CD4-positive, alpha-beta T cell treated with Interleukin-1 beta for 1 hour (primary cell): ENCODE measurements around the gene SLC8A1.

Source experiments
- DNase-seq, 2 donors: peaks; one replicate each; pipeline ENCODE4 v3.0.0-alpha.2; 2020 to 2022

Gene SLC8A1

DNA sequence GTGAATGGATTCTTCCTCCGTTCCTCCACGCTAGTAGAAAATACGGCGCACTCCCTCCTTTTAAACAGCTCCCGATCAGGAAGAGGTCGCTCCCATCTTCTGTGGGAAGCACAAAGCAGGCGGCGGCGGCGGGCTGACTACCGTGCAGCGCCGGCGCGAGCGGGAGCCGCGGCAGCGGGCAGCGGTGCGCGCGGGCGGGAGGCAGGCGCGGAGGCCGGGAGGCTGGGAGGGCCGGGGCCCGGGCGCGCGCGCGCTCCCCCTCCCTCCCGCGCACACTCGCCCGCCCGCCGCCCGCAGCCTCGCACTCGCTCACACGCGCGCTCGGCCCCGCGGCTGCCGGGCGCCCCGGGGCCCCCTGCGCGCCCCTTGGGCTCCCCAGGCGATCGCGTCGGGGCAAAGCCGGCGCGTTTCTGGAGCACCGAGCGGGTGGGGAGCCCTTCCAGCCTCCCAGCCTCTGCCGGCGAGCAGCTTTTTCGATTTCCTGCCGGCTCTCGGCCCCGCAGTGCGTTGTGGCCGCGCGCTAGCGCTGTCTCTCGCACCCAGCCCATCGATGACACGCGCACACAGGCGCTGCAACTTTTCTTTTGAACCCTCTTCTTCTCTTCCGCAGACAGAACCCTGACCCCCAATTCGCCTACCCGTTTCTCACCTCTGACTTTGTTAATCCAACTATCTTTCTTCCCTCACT lies at the start of gene SLC8A1:
SLC8A1 (minus strand) TSS at position 173 of the 688 bp plus-strand sequence.
- no peak for DNase-seq

DNA sequence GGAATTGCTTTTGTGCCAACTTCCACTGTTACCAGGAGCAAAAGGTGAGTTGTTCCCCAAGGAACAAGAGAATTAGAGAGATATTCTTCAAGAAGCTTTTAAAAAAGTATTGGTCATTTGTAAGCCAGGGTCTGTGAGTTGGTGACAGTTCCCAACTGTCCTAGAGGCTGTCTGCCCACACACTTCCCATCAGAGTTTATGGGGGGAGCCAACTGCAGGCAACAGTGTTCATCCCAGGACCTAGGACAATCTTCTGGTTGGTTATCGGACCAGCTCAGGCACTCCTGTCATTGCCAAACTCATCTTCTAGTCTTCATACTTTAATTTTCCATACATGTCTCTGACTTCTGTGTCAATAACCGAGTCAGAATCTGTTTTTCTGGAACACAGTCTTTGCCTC lies 47.5 kb upstream of the SLC8A1 start:
- DNase-seq, result no peak

DNA sequence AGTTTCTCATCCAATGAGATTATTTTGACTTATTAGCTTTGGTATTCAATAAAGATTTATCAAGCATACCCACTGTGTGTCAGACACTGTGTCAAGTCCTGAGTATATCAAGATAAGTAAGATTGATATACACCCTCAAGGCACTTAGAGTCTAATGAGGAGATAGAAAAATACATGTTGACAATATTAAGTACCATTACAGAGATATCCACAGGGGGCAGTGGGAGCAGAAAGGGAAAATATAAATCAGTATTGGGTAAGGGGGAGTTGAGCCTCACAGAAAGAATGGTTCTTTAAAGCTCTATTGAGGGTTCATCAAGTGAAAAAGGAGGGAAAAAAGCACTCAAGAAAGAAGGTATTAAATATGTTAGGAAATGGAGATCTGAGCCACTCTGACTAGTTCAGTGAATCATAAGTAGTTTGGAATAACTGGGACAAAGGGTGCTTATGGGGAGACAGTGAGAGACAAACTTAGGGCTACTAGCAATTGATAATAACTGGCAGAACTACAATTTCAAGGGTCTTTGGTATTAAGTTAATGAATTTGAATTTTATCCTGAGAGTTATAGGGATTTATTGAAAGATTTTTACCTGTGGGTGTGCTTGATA lies 45.5 kb upstream of the SLC8A1 start:
- no peak for DNase-seq

DNA sequence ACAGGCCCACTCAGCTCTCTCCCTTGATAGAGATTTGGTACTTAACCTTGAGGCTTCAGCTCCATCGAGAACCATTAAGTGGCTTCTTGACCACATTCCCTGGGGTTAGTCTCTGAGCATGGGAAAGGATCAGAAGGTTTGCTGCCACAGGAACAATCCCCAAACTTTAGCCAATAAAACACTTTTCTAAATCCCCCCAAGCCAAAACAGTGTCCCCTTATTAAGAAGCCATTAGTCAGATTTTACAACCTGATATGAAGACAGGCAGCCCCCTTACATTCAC lies 37.7 kb upstream of the SLC8A1 start:
- no peak for DNase-seq

DNA sequence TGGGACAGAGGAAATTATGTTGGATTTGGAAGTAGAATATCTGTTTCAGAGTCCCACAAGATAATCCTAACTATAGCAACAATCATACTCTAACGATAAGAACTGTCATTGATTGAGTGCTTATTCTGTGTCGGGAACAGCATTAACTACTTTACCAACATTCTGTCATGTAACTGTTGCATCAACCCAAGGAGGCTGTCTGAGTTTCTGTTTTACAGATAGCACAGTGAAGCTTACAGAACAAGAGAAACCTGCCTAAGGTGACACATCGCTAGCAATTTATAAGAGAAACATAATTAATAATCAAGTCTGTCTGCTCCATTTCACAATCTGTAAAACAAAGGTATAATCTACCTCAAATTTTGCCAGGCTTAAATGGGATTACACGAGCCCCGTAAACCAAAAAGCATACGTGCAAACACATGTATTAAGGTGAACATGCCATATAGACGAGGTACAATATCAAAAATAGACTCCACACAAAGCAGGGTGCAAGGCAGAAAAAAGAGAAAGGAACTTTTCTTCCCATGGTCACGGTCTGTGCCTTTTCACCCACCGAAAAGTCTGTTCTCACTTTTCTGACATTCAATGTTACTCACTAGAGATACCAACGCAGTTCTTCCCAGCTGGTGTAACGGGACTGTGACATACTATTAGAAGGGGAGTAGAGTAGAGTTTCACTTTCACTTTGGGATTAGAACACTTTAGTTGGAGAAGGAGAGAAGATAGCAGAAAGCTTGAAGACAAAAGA lies 37.2 kb upstream of the SLC8A1 start:
- peak in 1 of 2 donors; percentile 15 for DNase-seq

DNA sequence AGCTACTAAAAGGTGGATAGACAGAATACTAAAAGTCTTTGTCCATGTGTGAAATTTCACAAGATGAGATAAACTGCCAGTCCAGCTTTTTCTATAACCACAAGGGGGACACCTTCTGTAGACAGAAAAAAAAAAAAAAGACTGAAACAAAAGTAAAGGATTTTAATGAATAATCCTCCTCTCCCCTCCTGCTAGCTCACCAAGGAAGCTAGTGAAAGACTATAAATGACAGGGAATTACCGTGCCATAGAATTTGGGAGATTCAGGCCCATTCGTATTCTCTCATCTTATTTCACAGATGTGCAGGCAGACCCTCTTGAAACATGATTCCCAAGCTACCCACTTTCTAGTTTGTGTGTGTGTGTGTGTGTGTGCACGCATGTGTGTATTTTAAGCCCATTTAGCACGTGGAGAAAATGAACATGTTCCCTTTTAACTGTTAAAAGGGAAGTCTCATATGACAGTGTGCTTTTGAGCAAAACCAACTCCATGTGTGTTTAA lies 36.3 kb upstream of the SLC8A1 start:
- no peak for DNase-seq

DNA sequence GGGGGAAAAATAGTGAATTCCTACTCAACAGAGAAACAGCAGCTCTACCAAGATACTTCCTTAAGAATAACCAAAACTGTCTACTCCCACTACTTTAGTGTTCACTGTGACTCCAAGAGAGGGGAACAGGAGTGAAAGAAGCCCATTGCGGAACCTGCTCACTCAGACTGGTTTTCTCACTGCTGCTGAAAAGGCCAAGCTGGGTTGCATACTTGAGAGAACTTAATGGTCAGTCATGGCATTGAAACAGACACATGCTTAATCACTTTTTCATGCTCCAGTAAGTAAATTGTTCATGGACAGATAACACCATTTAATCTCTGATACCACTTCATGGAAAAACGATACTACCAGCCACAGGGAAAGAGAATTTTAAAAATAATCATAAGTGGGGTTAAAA lies 35.7 kb upstream of the SLC8A1 start:
- DNase-seq, result peak in 1 of 2 donors; percentile 25

DNA sequence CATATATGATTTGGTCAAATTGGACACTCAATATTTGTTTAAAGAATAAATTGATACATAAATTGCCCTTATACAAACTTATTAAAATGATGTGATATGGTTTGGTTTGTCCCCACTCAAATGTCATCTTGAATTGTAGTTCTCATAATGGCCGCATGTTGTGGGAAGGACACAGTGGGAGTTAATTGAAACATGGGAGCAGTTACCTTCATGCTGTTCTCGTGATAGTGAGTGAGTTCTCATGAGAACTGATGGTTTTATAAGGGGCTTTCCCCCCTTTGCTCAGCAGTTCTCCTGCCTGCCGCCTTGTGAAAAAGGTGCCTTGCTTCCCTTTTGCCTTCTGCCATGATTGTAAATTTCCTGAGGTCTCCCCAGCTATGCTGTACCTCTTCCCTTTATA lies 34.0 kb upstream of the SLC8A1 start:
- DNase-seq, result no peak

DNA sequence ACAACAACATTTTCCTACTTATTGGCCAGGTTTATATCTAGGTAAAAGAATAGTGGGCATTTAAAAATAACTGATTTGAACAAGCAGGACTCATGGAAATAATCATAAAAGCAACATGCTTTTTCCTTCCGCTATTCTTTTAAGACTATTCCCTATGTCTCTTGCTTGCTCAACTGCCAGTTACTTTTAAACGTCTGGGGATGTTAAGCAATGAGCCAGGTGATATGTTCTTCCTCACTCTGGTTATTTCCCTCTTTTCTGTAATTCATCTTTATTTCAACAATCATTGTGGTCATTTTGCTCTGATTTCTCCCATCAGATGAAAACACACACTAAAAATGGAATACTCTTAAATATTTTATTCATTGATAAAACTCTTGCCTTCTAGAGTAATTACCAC lies 33.4 kb upstream of the SLC8A1 start:
- no peak for DNase-seq

DNA sequence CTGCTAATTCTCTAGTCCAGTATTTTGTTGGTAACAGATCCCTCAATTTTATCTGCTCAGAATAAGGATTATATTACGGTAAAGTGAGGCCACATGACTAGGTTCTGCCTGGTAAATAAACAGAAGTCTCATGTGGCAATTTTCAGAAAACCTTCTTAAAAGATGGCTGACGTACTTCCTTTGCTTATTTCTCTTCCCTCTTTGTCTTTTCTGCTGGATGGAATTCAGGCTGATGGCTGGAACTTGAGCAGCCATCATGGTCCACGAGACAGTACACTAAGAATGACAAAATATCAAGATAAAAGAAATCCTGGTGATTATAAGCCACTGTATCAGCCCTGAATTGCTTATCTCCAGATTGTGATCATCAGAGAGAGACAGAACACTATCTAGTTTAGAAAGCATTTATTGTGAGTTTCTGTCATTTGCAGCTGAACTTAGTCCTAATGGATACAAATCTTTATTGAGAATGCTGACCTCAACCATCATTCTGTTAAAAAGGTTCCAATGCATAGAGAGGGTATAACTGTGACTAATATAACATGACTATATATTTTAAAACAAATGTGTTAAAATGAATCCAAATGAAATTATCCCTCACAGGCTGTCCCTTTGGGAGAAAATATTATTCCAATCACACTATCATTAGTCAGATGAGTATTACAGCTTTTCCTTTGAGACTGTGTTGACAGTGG lies 31.8 kb upstream of the SLC8A1 start:
- no peak for DNase-seq

DNA sequence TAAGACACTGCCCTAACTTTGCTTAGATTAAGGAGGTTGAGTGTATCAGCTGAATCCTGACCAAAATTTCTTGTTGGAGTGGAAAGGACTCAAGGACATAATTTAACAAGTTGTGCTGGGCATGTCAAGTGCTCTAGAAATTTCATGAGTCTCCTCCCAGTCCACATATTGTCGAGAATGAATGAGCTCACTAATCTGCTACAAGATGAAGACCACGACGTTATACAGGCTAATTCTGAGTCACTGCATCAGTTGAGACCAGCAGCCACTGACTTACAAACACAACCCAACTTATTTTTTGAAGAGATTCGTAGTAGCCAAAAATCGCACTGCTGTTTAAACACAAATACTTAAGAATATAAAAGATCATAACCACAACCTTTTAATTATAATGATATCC lies 28.7 kb upstream of the SLC8A1 start:
- no peak for DNase-seq

DNA sequence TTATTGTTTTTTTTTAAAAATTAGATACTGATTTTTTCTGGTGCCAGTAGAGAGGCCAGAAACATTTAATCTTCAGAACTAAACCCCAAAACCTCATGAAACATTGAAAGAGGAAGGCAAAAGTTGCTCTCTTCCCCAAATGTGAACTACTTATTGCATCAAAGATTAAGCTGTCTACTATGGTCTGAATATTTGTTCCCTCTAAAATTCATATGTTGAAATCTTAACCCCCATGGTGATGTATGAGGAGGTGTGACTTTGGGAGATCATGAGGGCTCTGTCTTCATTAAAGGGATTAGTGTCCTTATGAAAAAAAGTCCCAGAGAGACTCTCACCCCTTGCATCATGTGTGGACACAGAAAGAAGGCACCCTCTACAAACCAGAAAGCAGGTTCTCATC lies 28.2 kb upstream of the SLC8A1 start:
- peak in 1 of 2 donors; percentile 10 for DNase-seq

DNA sequence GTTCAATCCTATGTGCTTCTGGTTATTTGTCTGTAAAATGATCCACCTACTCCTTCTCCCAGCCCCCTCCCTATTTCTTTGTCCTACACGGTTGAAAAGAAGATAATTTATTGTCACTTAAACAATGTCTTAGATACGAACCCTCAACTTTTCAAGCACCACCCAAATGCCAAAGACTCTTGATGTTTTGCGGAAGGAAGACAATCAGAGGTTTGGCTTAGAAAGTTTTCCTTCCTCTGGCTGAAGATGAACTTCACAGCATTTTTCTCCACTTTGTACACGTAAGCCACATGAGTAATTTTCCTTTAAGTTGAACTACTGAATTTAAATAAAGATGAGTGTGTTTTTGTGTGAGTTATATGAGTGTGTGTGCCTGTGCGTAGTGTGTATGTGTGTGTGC lies 25.5 kb upstream of the SLC8A1 start:
- DNase-seq, result no peak

DNA sequence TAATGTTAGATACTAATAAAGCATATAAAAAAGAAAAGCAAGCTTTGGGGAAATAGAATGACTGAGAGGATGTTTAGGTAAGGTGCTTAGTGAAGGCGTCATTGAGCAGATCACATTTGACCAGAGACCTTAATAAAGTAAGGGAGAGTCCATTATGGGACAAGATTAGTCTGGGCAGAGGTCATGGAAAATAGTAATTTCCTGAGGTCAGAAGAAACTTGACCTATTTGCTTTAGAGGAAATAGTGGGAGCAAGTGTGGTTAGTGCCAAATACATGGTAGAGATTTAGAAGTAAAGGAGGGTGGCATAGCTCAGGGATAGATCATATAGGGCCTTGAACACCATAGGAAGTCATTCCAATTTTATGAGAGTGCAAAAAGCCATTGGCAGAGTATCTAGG lies 24.5 kb upstream of the SLC8A1 start:
- DNase-seq, result no peak

DNA sequence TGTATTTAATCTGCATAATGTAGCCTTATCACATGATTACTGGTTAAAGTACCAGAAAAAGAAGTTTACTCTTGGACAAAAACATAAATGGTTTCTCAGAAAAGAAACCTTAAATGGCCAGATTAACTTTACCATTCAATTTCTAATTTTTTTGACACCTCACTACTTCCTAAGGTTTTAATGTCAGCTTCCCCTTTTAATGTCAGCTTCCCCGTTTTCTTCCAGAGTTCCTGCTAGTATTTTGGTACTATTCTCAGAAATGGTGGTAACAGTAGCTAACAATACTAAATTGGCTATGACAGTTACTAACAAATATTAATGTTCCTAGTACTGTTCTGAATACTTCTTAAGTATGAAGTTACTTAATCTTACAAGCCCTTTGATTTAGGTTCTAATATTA lies 22.4 kb upstream of the SLC8A1 start:
- DNase-seq, result no peak

DNA sequence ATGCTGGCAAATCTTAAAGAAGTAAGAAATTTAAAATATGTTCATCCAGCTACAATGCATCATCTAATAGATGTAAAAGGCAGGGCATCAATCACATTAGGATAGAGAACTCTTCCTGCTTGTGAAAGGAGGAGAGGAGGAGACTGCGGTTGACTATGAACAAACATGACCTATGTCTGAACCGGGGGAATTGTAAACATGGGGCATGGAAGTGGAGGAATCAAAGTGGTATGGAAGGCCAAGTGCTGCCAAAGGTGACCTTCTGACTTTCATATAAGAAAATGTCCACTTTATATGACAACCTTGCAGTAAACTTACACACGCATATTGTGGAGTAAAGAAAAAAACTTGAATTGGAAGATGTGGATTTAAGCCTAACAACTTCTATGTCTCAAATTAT lies 20.0 kb upstream of the SLC8A1 start:
- DNase-seq, result no peak

DNA sequence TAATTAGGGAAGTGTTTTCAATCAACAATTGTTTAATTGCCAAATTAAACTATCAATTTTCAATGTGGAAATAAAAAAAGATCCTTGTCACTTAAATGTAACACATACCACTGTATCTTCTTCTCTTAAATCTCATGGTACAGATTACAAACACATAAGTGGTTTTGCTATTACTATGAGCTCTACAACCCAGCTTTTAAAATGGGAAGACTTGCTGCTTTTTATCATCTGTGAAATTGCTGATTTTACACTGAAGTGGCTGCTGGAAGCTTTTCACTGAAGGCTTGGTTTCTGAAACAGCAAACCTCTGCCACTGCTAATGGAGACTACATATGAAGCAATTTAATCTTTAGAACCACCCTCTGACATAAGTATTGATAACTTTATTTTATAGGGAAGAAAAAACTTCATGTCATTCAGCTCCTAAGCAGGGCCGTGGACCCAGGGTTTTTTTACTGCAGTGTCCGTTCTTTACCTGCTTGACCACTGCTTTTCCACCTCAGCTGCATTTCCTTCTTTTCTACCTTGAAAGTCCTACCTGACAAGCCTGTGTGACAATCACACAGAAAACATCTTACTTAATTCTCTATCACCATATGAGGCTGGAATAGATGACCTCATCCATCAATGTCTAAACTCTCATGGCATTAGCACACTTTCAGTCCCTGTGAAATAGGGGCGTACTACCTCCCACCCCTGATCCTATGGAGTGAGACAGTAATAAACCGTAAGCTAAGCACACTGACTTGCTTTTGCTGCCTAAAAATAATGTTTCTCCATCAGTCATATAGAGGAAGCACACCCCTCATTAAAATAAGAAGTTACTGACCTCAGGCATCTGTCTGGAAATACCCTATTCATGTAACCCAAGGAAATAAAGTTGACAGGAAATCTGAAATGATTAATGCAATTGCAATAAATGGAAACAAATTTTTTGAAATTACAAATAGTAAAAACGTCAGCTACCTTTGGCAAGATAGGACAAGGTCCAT lies 19.2 kb upstream of the SLC8A1 start:
- DNase-seq, result peak in 1 of 2 donors; percentile 13

DNA sequence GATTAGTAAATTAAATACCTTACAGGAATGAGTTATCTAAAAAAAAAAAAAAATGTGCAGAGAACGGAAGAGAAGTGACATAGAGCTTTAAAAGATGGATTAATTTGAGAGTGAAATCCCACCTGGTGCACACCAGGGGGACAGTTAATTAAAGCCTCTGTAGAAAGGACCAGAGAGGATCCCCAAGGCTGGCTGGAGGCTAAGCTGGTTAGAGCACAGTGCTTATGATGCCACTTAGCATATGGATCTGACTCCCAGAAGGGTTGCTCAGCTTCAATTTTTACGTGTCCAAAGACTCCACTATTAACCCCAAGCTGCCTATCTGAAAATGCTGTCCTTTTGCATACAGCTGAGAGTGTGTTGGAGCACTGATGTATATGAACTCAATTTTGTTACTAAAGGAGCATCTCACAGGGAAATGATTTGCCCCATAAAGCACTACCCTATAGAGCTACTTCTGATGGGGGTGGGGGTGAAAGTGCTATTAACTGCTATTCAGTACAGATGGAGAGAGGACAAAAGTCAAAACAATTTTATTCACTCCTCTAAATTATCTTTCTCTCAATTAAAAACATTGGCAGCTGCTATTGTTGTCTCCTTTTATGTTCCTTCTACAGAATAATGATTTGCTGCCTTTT lies 15.2 kb upstream of the SLC8A1 start:
- no peak for DNase-seq

DNA sequence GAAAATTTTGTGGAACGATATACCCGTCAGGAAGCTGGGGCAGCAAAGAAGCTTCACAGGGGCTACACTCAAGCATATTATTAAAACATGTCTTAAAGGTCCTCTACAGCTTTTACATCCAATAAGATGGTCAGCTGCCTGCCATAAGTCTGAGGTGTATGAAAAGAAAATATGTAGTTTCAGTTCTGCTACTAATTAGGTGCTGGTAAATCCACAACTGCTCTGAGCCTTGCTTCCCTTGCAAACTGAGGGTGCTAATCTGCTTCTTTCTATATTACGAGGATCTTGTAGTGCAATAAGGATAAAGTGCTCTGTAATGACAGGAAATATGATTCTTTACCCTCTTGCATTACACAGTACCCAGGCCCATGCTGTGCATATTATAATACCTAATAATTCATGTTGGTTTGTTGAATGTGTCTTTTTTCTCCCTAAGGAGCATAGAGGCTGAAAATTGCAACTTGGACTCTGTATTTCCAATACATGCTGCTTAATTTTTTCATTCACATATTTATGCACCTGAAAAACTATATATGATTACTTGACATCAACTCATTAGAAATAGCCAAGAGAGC lies 14.5 kb upstream of the SLC8A1 start:
- DNase-seq, result no peak

DNA sequence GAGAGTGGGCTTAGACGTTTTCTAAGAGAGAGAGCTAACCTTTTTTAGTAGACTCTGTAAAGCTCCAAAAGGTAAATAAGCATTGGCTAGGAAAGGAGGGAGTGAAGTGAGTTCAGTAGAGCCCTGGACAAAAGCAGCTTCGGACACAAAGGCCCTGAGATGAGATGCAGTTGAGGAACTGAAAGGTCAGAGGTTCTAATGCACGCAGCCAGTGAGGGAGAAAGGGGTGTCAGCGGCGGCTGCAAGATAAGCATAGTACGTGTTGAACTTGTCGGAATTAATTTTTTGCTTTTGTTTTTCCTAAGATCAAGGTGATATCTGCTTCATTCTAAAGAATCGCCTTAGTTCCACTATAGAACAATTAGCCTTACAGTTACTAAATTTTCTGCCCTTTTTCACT lies 11.2 kb upstream of the SLC8A1 start:
- DNase-seq, result no peak

DNA sequence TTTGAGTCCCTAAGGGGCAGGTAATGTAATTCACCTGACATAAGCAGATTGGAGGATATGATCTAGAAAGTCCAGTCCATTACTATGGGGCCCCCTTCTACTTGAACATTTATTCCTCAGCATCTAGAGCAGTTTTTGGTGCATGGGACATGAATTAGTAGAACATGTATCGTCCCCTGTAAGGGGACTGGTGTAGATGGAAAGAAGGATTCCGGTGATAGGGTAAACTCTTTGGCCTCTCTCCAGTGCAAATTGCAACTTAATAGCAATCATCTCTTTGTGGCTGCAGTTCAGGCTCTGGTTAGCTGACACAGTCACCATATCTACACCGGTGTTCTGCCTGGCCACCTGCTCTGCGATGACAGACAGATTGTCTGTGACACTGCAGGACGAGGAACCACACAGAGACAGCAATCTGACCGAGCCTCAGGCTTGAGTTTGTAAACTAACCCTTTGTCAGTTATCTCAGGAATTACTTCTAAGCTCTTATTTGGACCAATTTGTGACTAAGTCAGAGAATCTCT lies 6.4 kb upstream of the SLC8A1 start:
- no peak for DNase-seq
